SK-N-SH (cell line): ENCODE data around the gene CDH4. TPM values are rescaled to one million over a fixed set of nuclear protein-coding genes. Genes with fewer than 3 reads are reported as not detected.

Experiments used
- CTCF ChIA-PET: fragments of 300-600, 350-600 bp; formaldehyde crosslinking; extraction: SDS; loops from one replicate; lab custom pipeline; 2021; lab: Yijun Ruan, JAX
- POLR2A ChIA-PET: fragments of 350-600 bp; sonication (Branson Sonifier 250); formaldehyde crosslinking; extraction: SDS; loops from one replicate; lab custom pipeline; 2020; ENCODE audit warnings: antibody characterized with exemption, inconsistent platforms; lab: Yijun Ruan, JAX
- DNase-seq: peaks from one replicate; pipeline ENCODE4 v3.0.0; 2012
- H2AFZ ChIP-seq: fragments of 200-600 bp; sonication (generic); 2 replicates; pipeline ENCODE4 v1.8.1; 2016; ENCODE audit warnings: antibody characterized with exemption, mild to moderate bottlenecking, low read depth
- H3F3A ChIP-seq: fragments of 200-600 bp; sonication (generic); replicated peaks from 2 replicates; pipeline ENCODE3; 2016; ENCODE audit warnings: antibody characterized with exemption, mild to moderate bottlenecking; ENCODE audit not compliant: insufficient read depth
- H3K27ac ChIP-seq, 2 experiments: fragments of 200-500 bp in 1 of 2; fragments of 200-600 bp in 1 of 2; sonication (Bioruptor generic) in 1 of 2; sonication (generic), shearing (Covaris generic) in 1 of 2; 2 replicates each; pipeline versions ENCODE4 v1.5.1 to v1.6.1; 2014 to 2016; ENCODE audit warnings: low read depth in 2 of 2, inconsistent platforms in 1 of 2, low read length in 1 of 2, mild to moderate bottlenecking in 1 of 2, mixed read lengths in 1 of 2
- H3K27me3 ChIP-seq: fragments of 200-600 bp; sonication (generic), shearing (Covaris generic); 2 replicates; pipeline ENCODE4 v1.6.1; 2016; ENCODE audit warnings: mixed run types; ENCODE audit not compliant: insufficient read depth
- H3K36me3 ChIP-seq, 2 experiments: fragments of 200-500 bp in 1 of 2; fragments of 200-600 bp in 1 of 2; sonication (Bioruptor generic) in 1 of 2; sonication (generic) in 1 of 2; replicated peaks in 1 of 2; 2 replicates each; pipeline versions ENCODE3 to v1.5.1; 2014 to 2016; ENCODE audit warnings: low read length in 1 of 2, mild to moderate bottlenecking in 1 of 2; ENCODE audit not compliant: insufficient read depth in 2 of 2, control insufficient read depth in 1 of 2
- H3K4me1 ChIP-seq, 2 experiments: fragments of 200-500 bp in 1 of 2; fragments of 200-600 bp in 1 of 2; sonication (Bioruptor generic) in 1 of 2; sonication (generic), shearing (Covaris generic) in 1 of 2; 2 replicates each; pipeline versions ENCODE4 v1.5.1 to v1.6.1; 2014 to 2016; ENCODE audit warnings: low read depth in 1 of 2, low read length in 1 of 2, mixed run types in 1 of 2; ENCODE audit not compliant: insufficient read depth in 2 of 2, control insufficient read depth in 1 of 2
- H3K4me2 ChIP-seq: fragments of 200-600 bp; sonication (generic), shearing (Covaris generic); 2 replicates; pipeline ENCODE4 v1.6.1; 2017; ENCODE audit warnings: mixed run types
- H3K4me3 ChIP-seq, 2 experiments: fragments of 200-500 bp in 1 of 2; fragments of 200-600 bp in 1 of 2; sonication (Bioruptor generic) in 1 of 2; sonication (generic), shearing (Covaris generic) in 1 of 2; 2 replicates each; pipeline versions ENCODE4 v1.5.1 to v1.8.1; 2014 to 2016; ENCODE audit warnings: low read depth in 2 of 2, inconsistent platforms in 1 of 2, low read length in 1 of 2, mild to moderate bottlenecking in 1 of 2, mixed read lengths in 1 of 2, moderate library complexity in 1 of 2
- H3K79me2 ChIP-seq: fragments of 200-600 bp; sonication (generic); 2 replicates; pipeline ENCODE4 v1.8.1; 2017; ENCODE audit warnings: mild to moderate bottlenecking; ENCODE audit not compliant: insufficient read depth
- H3K9ac ChIP-seq: fragments of 200-600 bp; sonication (generic); 2 replicates; pipeline ENCODE4 v1.6.1; 2017; ENCODE audit warnings: mixed run types
- H3K9me2 ChIP-seq: fragments of 200-600 bp; sonication (generic); 2 replicates; pipeline ENCODE4 v1.6.1; 2017; ENCODE audit warnings: mixed run types
- H3K9me3 ChIP-seq: fragments of 200-600 bp; sonication (generic); 2 replicates; pipeline ENCODE4 v1.6.1; 2017; ENCODE audit warnings: mixed run types, mild to moderate bottlenecking, moderate library complexity
- H4K20me1 ChIP-seq: fragments of 200-600 bp; sonication (generic); 2 replicates; pipeline ENCODE4 v1.6.1; 2017; ENCODE audit warnings: mild to moderate bottlenecking, mixed run types; ENCODE audit not compliant: insufficient read depth
- CHD2 ChIP-seq: fragments of 150-350 bp; IDR thresholded peaks from 2 replicates; pipeline ENCODE4 v1.6.1; 2018; ENCODE audit warnings: low read length; ENCODE audit not compliant: partially characterized antibody
- EZH2phosphoT487 ChIP-seq: fragments of 200-600 bp; sonication (generic); IDR thresholded peaks from 2 replicates; pipeline ENCODE4 v1.6.1; 2017; ENCODE audit warnings: low read depth, mixed run types, mild to moderate bottlenecking, antibody characterized with exemption, moderate library complexity, borderline replicate concordance
- FOSL2 ChIP-seq: IDR thresholded peaks from 2 replicates; pipeline ENCODE4 v1.4.0; 2012; ENCODE audit warnings: low read depth, mild to moderate bottlenecking, moderate library complexity, borderline replicate concordance
- GATA2 ChIP-seq: sonication (generic); formaldehyde crosslinking; IDR thresholded peaks from 2 replicates; pipeline ENCODE4 v1.5.0; 2020; ENCODE audit warnings: mild to moderate bottlenecking, missing genetic modification reagents
- JUND ChIP-seq: IDR thresholded peaks from 2 replicates; pipeline ENCODE4 v1.4.0; 2012
- MAX ChIP-seq: IDR thresholded peaks from 2 replicates; pipeline ENCODE4 v1.4.0; 2012; ENCODE audit warnings: low read depth
- MEF2A ChIP-seq: IDR thresholded peaks from 2 replicates; pipeline ENCODE4 v1.4.0; 2012; ENCODE audit warnings: low read depth, borderline replicate concordance
- NRF1 ChIP-seq: IDR thresholded peaks from 2 replicates; pipeline ENCODE4 v1.6.1; 2012; ENCODE audit warnings: low read depth, mild to moderate bottlenecking, low read length
- PBX3 ChIP-seq: IDR thresholded peaks from 2 replicates; pipeline ENCODE4; 2012
- RAD21 ChIP-seq: IDR thresholded peaks from 2 replicates; pipeline ENCODE4 v1.6.1; 2012; ENCODE audit warnings: mild to moderate bottlenecking, low read length
- REST ChIP-seq: IDR thresholded peaks from 2 replicates; pipeline ENCODE4 v1.6.1; 2012; ENCODE audit warnings: mild to moderate bottlenecking, low read depth, low read length, moderate library complexity
- RFX5 ChIP-seq: IDR thresholded peaks from 2 replicates; pipeline ENCODE4 v1.6.1; 2012; ENCODE audit warnings: mild to moderate bottlenecking, improper control_type of control experiment, low read length
- SMC3 ChIP-seq: IDR thresholded peaks from 2 replicates; pipeline ENCODE4 v1.6.1; 2012; ENCODE audit warnings: low read depth, low read length, improper control_type of control experiment
- TCF12 ChIP-seq: IDR thresholded peaks from 2 replicates; pipeline ENCODE4 v1.4.0; 2012
- USF2 ChIP-seq: fragments of 150-350 bp; IDR thresholded peaks from 2 replicates; pipeline ENCODE4 v1.6.1; 2017; ENCODE audit warnings: antibody characterized with exemption, low read length, low read depth, borderline replicate concordance
- YY1 ChIP-seq: IDR thresholded peaks from 2 replicates; pipeline ENCODE4 v1.4.0; 2012; ENCODE audit warnings: low read depth, mild to moderate bottlenecking
- ZBTB33 ChIP-seq: IDR thresholded peaks from 2 replicates; pipeline ENCODE4 v1.4.0; 2012; ENCODE audit warnings: low read depth, borderline replicate concordance
- whole genome bisulfite sequencing: methylation state at CpG from one replicate; pipeline ENCODE4 v1.1.6; 2017; ENCODE audit warnings: low lambda C conversion rate; 5-methylcytosine and 5-hydroxymethylcytosine counted together
- polyA plus RNA-seq, 3 experiments: library from polyadenylated mRNA; depleted of rRNA; stranded (reverse); fragments of >200 nt; gene quantifications; 2 replicates each; pipeline ENCODE4 v1.2.3, GENCODE V29; 2012

Gene CDH4
- polyA plus RNA-seq, 1 of the 3 experiments (the other 2 are of a cell fraction) = not detected

GRCh38 chr20:61571221-61571620, 319.2 kb downstream of the CDH4 start:
- no peaks in the 10 kb centered on the region for H3K9me3 ChIP-seq
- H3F3A ChIP-seq = no peaks in the 10 kb centered on the region
- no peaks in the 10 kb centered on the region for H3K27me3 ChIP-seq
- H3K4me1 ChIP-seq = no peaks in the 10 kb centered on the region; a peak in 1 of 4 replicates
- H3K4me3 ChIP-seq = no peak overlapping the region
- no peak overlapping the region for H3K27ac ChIP-seq
- POLR2A ChIA-PET = no interaction called here
- CTCF ChIA-PET = no interaction called here
- H3K36me3 ChIP-seq = no peaks in the 10 kb centered on the region
- no peaks in the 10 kb centered on the region for H4K20me1 ChIP-seq
- H2AFZ ChIP-seq = no peak overlapping the region
- H3K9me2 ChIP-seq = no peaks in the 10 kb centered on the region
- no peak overlapping the region for H3K4me2 ChIP-seq
- no peak overlapping the region for H3K9ac ChIP-seq
- no peaks in the 10 kb centered on the region for H3K79me2 ChIP-seq
- TF ChIP-seq MEF2A = no peak
- TF ChIP-seq PBX3 = no peak
- TF ChIP-seq ZBTB33 = no peak
- no peak for TF ChIP-seq REST
- 63% methylated on average over 5 of the region's 9 CpGs for WGBS
- no peak for DNase-seq

DNA sequence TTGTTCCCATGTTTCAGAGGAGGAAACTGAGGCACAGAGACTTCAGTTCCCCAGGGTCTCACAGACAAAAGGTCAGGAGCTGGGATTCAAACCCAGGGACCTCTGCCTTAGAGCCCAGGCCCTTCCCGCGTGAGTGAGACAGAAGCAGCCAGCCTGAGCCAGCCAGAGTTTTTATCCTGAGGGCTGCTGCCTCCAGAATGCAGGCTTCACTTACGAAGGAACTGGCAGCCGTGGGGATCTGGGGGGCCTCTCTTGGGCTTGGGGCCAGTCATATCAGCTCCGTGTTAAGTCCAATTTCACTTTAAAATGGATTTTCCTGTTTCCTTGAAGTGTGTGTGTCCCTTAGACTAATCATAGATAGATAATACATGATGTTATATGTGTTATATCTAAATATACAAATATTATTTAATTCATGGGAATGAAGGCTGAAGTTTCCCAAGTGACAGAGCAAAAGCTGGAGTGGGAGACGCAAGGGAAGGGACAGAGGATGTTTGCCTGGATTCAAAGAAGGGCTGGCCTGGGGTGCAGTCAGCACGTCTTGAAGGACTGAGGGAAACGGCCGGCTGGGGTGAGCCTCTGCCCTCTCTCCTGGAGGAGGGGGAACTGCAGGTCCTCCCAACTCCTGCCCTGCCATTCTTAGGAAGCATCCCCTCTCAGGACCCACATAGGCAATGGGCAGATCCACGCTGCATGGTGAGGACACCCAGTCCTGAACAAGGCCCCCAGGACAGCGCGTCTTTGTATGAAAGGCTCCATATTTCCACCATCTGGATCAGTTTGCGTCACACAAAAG, 320.1 kb downstream of the CDH4 start:
- no peak for DNase-seq
- H3K36me3 ChIP-seq = no peaks in the 10 kb centered on the region
- ChIA-PET CTCF (no interaction called here), POLR2A (no interaction called here)
- H3K79me2 ChIP-seq = no peaks in the 10 kb centered on the region
- H4K20me1 ChIP-seq = no peaks in the 10 kb centered on the region
- H2AFZ ChIP-seq = no peak overlapping the region
- no peaks in the 10 kb centered on the region; a peak in 1 of 4 replicates for H3K4me1 ChIP-seq
- no peak overlapping the region for H3K27ac ChIP-seq
- H3K27me3 ChIP-seq = no peaks in the 10 kb centered on the region
- H3K4me3 ChIP-seq = no peak overlapping the region
- H3K9me3 ChIP-seq = no peaks in the 10 kb centered on the region
- no peaks in the 10 kb centered on the region for H3F3A ChIP-seq
- no peak overlapping the region for H3K4me2 ChIP-seq
- 50% methylated on average over 10 of the region's 13 CpGs for WGBS
- H3K9ac ChIP-seq = no peak overlapping the region
- no peaks in the 10 kb centered on the region for H3K9me2 ChIP-seq
- TF ChIP-seq TCF12 (no peak), GATA2 (no peak), MAX (no peak), USF2 (no peak), RAD21 (no peak), JUND (no peak), RFX5 (no peak), NRF1 (no peak), EZH2phosphoT487 (no peak), PBX3 (no peak), YY1 (no peak), CHD2 (no peak), FOSL2 (no peak), SMC3 (no peak)
